Limb (tissue), 2 donors: ENCODE measurements around the gene RAB21.

Source experiments
- DNase-seq, 2 donors: peaks; one replicate each; pipeline ENCODE4 v3.0.0-alpha.2; 2016; ENCODE audit errors: extremely low spot score in 2 of 2

The RAB21 gene, protein sequence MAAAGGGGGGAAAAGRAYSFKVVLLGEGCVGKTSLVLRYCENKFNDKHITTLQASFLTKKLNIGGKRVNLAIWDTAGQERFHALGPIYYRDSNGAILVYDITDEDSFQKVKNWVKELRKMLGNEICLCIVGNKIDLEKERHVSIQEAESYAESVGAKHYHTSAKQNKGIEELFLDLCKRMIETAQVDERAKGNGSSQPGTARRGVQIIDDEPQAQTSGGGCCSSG

DNA sequence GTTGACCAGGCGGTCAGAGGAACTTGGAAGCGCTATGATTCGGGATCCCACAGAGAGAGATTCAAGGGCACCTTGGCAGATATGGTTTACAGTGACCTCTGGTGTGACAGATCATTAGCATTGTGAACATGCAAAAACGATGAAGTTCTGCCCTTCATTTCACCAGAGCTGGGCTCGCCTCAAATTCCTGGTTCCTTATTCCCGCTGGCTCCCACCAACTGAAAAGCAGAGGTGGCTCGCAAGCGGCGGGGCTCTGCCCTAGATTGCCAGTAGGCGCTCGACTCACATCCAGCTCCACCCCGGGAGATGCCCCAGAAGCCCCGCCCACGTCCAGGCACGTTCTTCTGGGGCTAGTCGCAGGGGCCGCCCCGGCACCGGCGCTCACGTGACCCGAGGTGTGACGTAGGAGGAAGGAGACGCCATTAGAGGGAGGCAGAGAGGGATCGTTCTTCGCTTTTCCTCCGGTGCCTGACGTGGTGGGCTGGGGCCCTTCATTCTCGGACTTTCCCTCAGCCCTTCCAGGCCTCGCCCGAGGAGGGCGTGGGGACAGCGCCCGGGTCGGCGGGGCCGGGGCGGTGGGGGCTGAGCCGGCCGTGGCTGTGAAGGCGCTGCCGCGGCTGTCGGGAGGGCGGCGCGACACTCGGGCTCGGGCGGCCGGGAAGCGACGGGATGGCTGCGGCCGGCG is at the start of gene RAB21:
TSS of gene RAB21 (plus strand) at position 403 of the 685 bp plus-strand sequence. CDS start at position 670, 267 bp downstream.
- peak; percentile 96 for DNase-seq

- DNase-seq: no peak
These were observed 49.7 kb upstream of the RAB21 start for GRCh38 chr12:71704920-71705319.

DNA sequence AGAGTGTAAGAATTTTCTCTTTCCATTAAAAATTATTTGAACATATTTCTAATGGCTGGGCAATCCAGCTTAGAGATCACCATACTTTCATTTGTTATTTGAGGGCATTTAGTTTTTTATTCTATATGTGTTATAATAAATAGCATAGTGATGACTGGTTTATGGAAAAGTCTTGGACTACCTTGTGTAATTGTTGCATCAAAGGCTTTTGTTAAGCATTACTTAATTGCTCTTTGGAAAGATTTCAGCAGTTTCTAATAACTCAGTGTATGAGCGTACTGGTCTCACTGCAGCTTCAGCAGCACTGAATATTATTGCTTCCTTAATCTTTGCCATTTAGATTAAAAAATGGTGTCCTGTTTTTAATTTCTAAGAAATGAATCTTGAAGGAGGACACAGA is 46.0 kb upstream of the RAB21 start:
- no peak for DNase-seq

DNA sequence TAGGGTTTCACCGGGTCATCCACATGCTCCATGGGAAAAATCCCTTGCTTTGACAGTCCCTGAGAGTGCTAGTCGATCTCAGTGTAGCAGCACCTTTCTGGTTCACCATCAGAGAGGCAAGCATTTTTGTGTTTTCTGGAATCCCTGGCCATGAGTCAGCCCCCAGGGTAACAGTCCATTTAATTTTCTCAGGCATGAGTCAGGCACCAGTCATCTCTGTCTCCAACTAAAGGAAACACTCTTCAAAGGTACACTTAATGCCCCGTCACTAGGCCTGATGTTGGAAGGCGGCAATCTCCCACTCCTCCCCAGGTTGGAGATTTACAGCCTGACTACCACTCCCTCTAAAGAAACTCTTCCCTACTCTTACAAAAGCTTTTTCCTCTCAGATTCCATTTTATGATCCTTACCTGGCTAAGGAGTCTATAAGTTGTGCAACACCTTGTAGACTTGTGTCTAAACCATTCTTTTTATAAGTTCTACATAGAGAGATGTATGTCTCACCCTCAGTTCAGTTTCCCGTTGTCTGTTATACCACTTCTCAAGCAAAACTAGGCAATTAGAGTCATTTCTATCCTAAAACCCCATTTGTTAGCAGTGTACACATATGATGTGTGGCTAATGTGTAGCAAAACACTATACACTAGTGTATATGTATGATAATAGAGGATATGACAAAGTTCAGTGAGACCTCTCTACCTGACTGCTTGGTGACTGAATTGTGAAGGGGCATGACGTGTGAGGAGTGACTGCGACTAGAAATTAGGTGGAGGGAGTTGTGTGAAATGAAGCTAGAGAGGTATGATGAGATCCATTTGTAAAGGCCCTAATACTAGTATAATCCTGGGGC is 44.2 kb upstream of the RAB21 start:
- DNase-seq: no peak

- no peak for DNase-seq
These were observed 36.1 kb upstream of the RAB21 start for GRCh38 chr12:71718611-71719010.

DNA sequence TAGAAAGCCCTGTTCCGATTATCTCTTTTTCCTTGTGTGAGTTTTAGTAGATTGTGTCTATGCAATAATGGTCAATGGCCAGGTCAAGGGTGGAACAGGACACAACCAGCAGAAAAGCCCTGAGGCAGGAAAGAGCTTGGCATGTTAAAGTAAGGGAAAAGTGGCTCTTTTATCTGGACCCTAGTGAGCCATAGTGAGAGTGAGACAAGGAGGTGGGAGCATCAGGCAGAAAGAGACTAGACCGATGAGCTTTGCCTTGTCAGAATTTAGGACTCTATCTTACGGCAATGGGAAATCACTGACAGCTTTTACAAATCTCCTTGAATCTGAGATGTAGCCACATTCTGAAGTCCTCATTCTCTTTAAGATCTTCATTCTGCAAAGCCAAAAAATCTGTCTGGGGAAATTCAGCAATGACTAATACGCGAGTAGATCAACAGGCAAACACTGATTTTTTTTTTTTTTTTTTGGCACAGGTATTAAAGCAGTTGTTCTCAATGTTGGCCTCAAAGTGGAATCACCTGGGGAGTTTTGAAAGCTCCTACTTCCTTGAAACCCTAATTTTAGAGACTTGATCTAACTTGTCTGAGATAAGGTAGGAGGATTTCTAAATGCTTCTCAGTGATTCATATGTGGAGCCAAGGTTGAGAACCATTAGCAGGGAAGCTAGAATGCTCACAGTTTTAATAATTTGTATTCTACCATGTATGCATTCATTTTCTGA is 34.9 kb upstream of the RAB21 start:
- DNase-seq: no peak

DNA sequence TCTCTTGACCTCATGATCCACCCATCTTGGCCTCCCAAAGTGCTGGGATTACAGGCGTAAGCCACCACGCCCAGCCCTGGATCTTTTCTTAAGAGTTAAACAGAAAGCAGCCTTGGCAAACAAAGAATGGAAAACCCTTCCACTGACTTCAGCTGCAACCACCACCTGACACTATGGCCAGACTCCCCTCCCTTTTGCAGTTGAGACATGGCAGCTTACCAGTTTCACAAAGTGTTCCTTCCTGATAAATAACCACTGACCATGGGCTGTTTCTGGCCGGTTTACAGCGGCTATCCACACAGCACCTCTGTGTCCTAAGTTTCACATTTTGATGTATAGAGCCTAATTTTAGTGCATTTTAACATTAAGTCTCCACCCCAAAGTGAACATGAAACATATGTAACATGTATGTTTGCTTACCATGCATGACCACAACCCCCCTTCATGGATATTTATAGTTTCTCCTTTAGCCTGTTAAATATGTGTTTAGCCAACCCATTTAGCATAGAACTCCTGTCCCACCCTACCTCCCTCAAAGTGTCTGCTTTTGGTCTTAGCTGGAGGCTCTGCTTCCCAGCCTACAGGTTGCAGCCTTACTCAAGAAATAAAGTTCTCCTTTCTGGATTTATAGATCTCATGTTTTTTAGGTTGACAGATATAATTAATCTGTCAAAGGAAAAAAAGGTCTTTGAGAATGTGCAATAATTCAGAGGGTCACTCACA is 32.7 kb upstream of the RAB21 start:
- DNase-seq: no peak

GRCh38 chr12:71725011-71725410 is 29.7 kb upstream of the RAB21 start:
- no peak for DNase-seq

GRCh38 chr12:71726548-71726947 is 28.1 kb upstream of the RAB21 start:
- DNase-seq: no peak

DNA sequence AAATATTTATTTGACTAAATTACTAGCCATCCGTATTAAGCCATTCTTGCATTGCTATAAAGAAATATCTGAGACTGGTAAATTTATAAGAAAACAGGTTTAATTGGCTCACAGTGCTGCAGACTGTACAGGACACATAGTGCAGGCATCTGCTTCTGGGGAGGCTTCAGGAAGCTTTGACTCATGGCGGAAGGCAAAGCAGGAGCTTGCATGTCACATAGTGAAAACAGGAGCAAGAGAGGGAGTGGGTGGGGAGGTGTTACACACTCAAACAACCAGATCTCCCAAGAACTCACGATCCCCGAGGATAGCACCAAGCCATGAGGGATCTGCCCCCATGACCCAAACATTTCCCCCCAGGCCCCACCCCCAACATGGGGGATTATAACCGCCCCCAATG is 26.7 kb upstream of the RAB21 start:
- DNase-seq: no peak

- no peak for DNase-seq
These were observed 23.7 kb upstream of the RAB21 start for GRCh38 chr12:71730936-71731335.

DNA sequence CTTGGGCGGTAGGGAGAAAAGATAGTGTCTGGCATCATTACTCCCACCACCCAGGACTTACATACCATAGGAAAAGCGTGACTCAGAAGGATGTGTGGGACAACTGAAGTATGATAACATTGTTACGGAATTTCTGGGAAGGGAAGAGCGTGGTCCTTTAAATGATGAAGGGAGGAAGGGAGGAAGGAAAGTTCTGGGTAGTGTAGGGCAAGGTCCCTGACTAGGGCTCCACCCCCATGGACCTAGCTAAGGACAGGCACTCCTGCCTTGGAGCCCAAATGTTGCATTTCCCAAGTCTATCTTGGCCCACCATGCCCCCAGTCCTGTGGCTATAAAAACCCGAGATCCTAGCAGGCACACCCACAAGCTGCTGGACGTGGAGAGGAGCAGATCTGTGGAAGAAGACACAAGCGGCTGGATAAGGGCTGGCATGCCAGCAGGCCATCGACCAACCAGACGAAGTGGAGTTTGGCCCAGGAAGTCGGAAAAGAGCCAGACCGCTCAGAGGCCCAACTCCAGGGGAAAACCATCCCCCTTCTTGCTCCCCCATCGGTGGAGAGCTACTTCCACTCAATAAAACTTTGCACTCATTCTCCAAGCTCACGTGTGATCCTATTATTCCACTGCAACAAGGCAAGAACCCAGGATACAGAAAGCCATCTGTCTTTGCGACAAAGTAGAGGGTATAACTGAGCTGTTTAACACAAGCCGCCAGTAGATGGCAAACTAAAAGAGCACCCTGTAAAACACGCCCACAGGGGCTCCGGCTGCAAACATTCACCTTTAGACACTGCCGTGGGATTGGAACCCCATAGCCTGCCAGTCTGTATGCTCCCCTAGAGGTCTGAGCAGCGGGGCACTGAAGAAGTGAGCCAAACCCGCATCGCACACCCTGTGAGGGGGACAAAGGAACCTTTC is 23.0 kb upstream of the RAB21 start:
- DNase-seq: no peak

GRCh38 chr12:71732357-71732712 is 22.3 kb upstream of the RAB21 start:
- DNase-seq: no peak

DNA sequence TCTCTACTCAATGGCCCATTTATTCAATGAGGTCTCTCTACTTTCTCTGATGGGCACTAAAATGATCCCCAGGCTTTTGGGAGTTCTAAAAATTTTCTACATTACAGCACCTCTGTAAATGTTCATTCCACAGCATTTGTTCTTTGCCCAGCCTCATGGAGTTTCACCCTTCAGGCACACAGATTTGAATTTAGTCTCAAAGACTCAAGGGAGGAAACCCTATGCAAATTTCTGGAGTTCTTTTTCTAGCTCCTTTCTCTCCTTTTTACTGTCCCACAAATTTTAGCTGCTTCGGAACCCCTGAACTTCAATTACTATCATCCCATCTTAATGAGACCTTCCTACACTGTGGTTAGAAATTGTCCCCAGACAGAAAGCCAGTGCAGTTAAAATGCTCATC is 17.5 kb upstream of the RAB21 start:
- DNase-seq: no peak

GRCh38 chr12:71742998-71743397 is 11.7 kb upstream of the RAB21 start:
- no peak for DNase-seq

GRCh38 chr12:71744522-71745300 is 10.0 kb upstream of the RAB21 start:
- DNase-seq: no peak

DNA sequence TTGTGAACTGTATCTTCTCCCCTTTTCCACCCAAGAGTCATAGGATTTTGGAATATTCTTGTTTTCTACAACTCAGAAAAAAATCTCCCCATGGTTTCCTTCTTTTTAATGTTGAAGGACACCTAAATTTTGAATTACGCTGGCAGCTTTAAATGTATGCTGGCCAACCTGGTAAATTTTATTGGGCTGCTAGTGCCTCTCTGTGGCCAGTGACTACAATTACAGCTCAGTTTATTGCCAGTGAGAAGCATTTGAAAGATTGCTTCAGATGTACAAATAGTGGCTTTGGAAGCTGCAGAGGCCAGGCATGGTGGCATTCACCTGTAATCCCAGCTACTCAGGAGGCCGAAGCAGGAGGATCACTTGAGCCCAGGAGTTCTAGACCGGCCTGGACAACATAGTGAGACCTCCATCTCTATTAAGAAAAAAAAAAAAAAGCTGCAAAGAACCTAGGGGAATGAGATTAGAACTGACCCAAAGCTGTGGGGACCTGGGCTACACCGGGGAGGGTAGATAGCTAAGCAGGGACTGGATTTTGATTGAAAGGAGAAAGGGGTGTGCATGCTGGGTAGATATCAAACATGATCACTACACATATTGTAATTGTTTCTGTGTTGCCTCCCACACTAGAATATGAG is 7.6 kb upstream of the RAB21 start:
- DNase-seq: peak; percentile 46 to 54

DNA sequence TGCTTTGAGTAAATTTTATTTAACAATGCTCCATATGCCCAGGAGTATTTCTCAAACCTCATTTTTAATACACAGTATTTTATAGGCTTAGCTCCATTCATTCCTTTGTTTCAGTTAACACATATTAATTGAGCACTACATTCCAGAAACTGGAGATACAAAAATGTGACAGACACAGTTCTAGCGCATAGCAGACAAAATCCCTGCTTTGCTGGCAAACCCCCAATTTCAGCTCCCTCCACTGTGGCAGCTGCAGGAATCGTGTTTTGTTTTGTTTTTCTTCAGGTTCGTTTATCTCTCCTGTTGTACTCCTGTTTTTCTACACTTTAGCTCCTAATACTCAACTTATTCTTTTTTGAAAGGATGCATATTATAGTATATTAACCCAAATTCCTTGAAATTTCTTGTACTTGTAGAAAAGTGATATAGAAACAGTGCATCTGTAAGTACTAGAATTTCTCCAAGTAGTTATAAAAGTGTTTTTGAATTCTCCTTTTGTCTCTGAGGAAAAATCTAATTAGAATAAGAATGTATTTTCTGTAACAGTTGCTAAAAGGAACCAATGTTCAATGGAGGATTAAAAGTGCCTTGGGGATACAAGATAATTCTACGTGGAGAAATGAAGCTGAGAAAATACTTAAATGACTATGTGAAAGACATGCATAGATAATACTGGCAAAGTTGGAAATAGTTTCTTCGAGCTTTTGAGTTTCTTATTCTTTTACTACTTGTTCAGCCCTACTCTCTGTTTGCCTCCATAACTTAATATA is 6.4 kb upstream of the RAB21 start:
- no peak for DNase-seq
